Stimulated activated CD4-positive, alpha-beta T cell treated with anti-CD3 and anti-CD28 coated beads, TNF-alpha, amount 100 ng/mL, for 48 hours (primary cell): ENCODE results near the gene EPGN.

Source experiments
- DNase-seq, 3 donors: peaks; one replicate each; pipeline ENCODE4 v3.0.0-alpha.2; 2020; ENCODE audit warnings: low read depth in 3 of 3

Gene EPGN

GRCh38 chr4:74308215-74308614 is at the start of gene EPGN:
TSS of gene EPGN (plus strand) at chr4:74308470. CDS start at chr4:74308534, 64 bp downstream.
- DNase-seq: no peak

GRCh38 chr4:74258963-74259362 is 49.3 kb upstream of the EPGN start:
- DNase-seq: no peak

GRCh38 chr4:74260036-74260435 is 48.2 kb upstream of the EPGN start:
- no peak for DNase-seq

GRCh38 chr4:74262522-74262921 is 45.7 kb upstream of the EPGN start:
- no peak for DNase-seq

- DNase-seq: no peak
Measured at GRCh38 chr4:74263551-74263950, 44.7 kb upstream of the EPGN start.

- DNase-seq: no peak
Measured at GRCh38 chr4:74266081-74266480, 42.2 kb upstream of the EPGN start.

GRCh38 chr4:74267998-74268606 is 40.2 kb upstream of the EPGN start:
- no peak for DNase-seq

GRCh38 chr4:74268643-74269042 is 39.6 kb upstream of the EPGN start:
- no peak for DNase-seq

GRCh38 chr4:74278490-74278889 is 29.8 kb upstream of the EPGN start:
- no peak for DNase-seq

GRCh38 chr4:74279716-74280115 is 28.6 kb upstream of the EPGN start:
- DNase-seq: no peak

- DNase-seq: no peak
Measured at GRCh38 chr4:74282926-74283325, 25.3 kb upstream of the EPGN start.

GRCh38 chr4:74283614-74284013 is 24.7 kb upstream of the EPGN start:
- no peak for DNase-seq

- no peak for DNase-seq
Measured at GRCh38 chr4:74284053-74284452, 24.2 kb upstream of the EPGN start.

GRCh38 chr4:74287164-74287563 is 21.1 kb upstream of the EPGN start:
- DNase-seq: no peak

- no peak for DNase-seq
Measured at GRCh38 chr4:74287791-74288190, 20.5 kb upstream of the EPGN start.

- no peak for DNase-seq
Measured at GRCh38 chr4:74291471-74291870, 16.8 kb upstream of the EPGN start.

GRCh38 chr4:74292111-74292870 is 16.0 kb upstream of the EPGN start:
- no peak for DNase-seq

- no peak for DNase-seq
Measured at GRCh38 chr4:74293558-74293957, 14.7 kb upstream of the EPGN start.

- no peak for DNase-seq
Measured at GRCh38 chr4:74294681-74295080, 13.6 kb upstream of the EPGN start.

- DNase-seq: no peak
Measured at GRCh38 chr4:74297539-74297938, 10.7 kb upstream of the EPGN start.

GRCh38 chr4:74304095-74304625 is 4.1 kb upstream of the EPGN start:
- DNase-seq: no peak

GRCh38 chr4:74305000-74305399 is 3.3 kb upstream of the EPGN start:
- no peak for DNase-seq

GRCh38 chr4:74307170-74307569 is 1.1 kb upstream of the EPGN start:
- DNase-seq: no peak
